HUDEP-2 (cell line): ENCODE measurements around the gene NEU1.
"Not testable (repeated sequence)": the region's sequence is repeated elsewhere in the genome, so short reads cannot be mapped to it uniquely, and the experiment has no call there.

Source experiments
- DNase-seq, 76 experiments: peaks; one replicate each; lab custom pipeline; 2025; ENCODE audit not compliant: unreplicated experiment in 76 of 76; lab: John Stamatoyannopoulos, UW

NEU1 gene

DNA sequence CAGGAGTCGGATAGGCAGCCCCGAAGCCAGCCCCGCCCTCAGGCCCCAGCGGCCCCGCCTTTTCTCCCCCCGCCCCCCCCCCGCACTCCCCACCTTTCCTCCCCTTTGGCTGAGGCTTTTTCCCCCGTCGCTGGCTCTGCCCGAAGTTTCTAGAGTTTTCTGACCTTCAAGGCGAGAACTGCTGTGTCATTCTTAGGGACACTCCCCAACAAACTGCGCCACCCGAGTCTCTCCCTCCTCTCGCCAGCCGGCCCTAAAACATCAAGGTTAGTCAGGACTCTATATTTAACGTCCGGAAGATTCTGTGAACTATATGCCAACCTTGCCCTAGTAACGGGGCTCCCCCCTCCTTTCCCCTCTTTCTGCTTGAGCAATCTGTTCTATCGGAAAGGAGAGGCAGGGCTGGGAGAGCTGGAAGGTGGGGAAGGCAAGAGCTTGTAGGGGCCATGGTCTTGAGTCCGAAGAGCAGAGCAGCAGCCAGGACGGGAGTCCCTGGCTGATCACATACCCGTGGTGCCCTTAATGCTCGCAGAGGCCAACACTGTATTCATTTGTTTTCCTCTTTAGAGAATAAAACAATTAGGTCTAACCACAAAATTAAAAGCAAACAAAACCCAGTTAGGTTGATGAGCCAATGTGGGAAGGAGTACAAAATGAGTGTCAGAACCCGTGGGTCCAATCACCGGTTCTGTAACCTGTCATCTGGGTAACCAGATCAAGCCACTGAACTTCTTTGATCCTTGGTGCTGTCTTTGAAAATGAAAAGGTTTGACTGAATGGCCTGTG is 40.4 kb downstream of the NEU1 start:
- DNase-seq = peak in 74 of 76 experiments; percentile 61 to 96 (median 87)

DNA sequence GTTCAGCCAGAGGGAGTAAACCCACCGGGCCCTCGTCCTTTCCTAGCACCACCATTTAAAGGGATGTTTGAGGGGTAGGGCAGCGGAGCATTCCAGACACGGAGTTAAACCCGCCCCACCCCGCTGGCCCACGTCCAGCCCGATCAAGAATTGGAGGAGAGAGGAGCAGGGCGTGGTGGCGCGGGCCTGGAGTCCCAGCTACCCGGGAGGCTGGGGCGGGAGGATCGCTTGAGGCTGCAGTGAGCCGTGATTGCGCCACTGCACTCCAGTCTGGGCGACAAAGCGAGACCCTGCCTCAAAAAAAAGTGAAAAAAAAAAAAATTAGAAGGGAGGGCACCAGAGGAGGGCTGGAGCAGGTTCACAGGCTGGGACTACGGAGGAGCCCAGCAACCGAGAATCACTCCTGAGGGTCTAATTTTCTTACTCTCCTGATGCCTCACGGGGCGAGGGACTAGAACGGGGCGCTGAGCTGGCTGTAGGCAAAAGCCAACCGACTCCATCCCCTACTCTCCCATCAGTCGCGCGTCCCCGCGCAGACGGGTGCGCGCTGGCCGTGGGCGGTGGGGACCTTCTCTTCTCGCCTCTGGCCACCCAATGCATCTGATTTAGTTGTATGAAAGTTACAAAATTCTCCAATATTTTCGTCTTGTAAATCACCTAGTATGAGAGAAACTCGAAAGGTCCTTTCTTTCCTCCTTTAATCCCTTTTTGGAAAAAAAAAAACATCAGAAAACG is 41.2 kb downstream of the NEU1 start:
- peak in 51 of 76 experiments; percentile 40 to 81 (median 67) for DNase-seq

DNA sequence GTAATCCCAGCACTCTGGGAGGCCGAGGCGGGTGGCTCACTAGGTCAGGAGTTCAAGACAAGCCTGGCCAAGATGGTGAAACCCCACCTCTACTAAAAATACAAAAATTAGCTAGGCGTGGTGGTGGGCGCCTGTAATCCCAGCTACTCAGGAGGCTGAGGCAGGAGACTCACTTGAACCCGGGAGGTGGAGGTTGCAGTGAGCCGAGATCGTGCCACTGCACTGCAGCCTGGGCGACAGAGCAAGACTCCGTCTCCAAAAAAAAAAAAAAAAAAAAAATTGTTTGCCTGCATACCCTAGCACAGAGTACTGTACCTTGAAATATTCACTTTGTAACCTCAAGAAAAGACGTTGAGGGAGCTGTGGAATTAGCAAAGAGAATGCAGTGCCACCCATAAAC is 42.2 kb downstream of the NEU1 start:
- DNase-seq = not testable (repeated sequence)

DNA sequence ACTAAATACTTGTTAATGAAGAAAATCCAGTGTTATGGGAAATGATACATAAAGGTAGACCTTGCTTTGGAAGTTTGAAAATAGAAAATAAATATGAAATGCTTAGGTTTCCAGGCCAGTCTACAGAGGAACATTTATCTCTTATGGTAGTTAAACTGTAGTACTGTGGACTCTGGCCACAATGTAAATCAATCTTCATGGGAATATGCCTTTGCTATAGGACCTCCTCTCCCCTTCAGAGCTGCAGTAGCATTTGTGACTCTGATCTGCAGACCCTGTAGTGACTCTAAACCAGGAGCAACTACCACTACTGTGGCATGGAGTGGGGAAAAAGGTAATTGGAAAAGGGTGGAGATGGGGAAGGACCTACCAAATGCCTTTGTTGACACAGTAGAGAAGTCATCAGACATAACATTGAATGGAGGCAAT is 42.7 kb downstream of the NEU1 start:
- no peak for DNase-seq

DNA sequence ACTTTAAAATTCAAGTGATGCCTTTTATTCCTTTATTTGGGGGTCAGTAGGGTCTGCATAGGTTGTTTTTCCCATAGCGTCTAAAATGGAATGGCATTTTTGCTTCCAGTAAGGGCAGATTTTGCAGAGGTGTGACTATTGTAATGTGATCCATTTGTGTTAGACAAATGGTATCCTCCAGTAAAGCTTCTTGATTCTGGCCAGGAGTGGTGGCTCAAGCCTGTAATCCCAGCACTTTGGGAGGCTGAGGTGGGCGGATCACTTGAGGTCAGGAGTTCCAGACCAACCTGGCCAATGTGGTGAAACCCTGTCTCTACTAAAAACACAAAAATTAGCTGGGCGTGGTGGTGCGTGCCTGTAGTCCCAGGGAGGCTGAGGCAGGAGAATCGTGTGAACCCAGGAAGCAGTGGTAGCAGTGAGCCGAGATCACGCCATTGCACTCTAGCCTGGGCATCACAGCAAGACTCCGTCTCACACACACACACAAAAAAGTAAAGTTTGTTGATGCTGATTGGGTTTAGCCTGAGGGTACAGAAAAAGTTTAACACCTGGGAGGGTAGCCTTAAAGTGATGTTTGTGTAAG is 44.6 kb downstream of the NEU1 start:
- DNase-seq = not testable (repeated sequence)

DNA sequence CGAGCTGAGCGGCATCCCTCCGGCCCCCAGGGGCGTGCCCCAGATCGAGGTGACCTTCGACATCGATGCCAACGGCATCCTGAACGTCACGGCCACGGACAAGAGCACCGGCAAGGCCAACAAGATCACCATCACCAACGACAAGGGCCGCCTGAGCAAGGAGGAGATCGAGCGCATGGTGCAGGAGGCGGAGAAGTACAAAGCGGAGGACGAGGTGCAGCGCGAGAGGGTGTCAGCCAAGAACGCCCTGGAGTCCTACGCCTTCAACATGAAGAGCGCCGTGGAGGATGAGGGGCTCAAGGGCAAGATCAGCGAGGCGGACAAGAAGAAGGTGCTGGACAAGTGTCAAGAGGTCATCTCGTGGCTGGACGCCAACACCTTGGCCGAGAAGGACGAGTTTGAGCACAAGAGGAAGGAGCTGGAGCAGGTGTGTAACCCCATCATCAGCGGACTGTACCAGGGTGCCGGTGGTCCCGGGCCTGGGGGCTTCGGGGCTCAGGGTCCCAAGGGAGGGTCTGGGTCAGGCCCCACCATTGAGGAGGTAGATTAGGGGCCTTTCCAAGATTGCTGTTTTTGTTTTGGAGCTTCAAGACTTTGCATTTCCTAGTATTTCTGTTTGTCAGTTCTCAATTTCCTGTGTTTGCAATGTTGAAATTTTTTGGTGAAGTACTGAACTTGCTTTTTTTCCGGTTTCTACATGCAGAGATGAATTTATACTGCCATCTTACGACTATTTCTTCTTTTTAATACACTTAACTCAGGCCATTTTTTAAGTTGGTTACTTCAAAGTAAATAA is 45.3 kb downstream of the NEU1 start:
- DNase-seq = not testable (repeated sequence)

DNA sequence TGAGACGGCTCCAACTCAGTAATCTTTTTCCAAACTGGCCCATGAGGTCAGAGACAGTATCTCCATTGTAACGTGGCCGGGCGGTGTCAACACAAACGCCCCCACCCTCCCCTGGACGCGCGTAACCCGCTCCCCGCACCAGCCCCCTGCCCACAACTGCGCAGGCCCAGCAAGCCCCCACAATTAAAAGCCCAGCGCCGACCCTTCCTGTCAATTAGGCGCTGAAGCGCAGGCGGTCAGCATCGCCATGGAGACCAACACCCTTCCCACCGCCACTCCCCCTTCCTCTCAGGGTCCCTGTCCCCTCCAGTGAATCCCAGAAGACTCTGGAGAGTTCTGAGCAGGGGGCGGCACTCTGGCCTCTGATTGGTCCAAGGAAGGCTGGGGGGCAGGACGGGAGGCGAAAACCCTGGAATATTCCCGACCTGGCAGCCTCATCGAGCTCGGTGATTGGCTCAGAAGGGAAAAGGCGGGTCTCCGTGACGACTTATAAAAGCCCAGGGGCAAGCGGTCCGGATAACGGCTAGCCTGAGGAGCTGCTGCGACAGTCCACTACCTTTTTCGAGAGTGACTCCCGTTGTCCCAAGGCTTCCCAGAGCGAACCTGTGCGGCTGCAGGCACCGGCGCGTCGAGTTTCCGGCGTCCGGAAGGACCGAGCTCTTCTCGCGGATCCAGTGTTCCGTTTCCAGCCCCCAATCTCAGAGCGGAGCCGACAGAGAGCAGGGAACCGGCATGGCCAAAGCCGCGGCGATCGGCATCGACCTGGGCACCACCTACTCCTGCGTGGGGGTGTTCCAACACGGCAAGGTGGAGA is 47.4 kb downstream of the NEU1 start, which contains the start of the genes HSPA1A and HSPA1L:
TSS of gene HSPA1A (plus strand) at position 519 of the 814 bp plus-strand sequence. CDS start at position 733, 214 bp downstream.
TSS of gene HSPA1L (minus strand) at position 259 of the 814 bp plus-strand sequence. CDS start 3,311 bp downstream, outside the sequence.
- peak in 63 of 76 experiments; percentile 37 to 92 (median 82) for DNase-seq

DNA sequence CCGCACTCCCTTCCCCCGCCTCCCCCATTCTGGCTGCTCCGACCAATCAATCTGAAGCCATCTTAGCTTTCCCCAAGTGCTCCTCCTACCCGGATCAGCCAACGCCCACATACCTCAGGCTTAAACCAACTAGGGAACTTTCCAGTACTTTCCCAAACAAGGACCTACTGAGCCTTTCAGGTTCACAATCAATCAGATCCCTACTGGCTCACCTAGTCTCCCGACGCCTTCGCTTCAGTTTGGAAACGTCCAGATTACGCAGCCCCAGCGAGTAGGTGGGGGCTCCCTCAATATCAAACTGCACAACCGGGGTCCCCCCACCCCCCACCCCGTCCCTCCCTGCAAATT is 48.0 kb downstream of the NEU1 start:
- peak in 70 of 76 experiments; percentile 36 to 89 (median 73) for DNase-seq

DNA sequence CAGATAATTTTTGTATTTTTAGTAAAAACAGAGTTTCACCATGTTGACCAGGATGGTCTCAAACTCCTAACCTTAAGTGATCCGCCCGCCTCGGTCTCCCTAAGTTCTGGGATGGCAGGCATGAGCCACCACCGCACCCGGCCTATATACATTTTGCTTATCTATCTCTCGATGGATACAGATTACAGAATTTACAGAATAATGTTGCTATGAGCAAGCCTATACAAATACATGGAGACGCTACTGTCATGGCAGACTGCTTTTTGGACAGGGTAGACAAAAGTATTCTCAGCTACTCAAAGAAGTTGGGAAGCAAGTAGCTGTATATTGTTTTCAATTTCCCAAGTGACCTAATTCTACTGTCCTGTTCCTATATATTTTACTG is 49.2 kb downstream of the NEU1 start:
- DNase-seq = no peak

DNA sequence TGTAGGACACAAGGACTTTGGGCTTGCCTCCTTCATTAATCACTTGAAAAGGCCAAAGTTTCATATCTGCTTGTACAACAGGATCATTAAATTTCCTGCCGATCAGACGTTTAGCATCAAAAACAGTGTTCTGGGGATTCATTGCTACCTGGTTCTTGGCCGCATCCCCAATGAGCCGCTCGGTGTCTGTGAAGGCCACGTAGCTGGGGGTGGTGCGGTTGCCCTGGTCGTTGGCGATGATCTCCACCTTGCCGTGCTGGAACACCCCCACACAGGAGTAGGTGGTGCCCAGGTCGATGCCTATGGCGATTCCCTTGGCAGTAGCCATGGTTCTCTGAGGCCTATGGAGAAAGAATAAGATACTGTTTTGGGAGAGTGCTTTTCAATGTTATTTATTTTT is 51.0 kb downstream of the NEU1 start:
- no peak for DNase-seq

DNA sequence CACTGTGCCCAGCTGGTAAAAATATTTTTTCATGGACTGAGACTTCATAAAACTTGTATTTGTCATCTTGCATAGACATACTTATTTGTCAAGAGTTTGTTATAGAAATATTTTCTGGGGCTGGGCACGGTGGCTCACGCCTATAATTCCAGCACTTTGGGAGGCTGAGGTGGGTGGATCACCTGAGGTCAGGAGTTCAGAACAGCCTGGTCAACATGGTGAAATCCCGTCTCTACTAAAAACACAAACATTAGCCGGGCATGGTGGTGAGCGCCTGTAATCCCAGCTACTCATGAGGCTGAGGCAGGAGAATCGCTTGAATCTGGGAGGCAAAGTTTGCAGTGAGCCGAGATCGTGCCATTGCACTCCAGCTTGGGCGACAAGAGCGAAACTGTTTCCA is 54.0 kb downstream of the NEU1 start:
- not testable (repeated sequence) for DNase-seq
